ENCODE results near the gene ACOT8. TPM values are rescaled to one million over a fixed set of nuclear protein-coding genes. Genes with fewer than 3 reads are reported as not detected.
A peak's percentile ranks its signal among the peaks of the same experiment; 100 is the strongest.

ACOT8 gene
- total and polyA plus RNA-seq, 2 of the 8 experiments (the other 6 are each of a cell fraction or from before 2014, with no cell fraction given): 37.6 to 88.8 TPM

DNA sequence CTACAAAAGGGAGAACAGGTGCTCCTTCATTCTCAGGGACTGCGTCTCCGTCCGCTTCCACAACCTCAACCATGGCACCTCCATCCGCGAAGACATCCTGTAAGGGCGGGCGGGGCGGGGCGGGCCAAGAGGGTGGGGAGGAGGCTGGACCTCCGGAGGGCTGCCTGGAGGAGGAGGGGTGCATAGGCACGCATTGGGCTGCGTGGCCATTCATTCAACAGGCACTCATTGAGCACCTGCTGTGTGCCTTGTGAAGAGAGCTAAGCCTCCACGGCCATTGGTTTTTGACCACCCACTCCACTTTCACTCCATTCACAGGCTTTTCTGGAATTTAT, 657 bp upstream of the ACOT8 start:
- H3K18ac ChIP-seq (ENCODE audit: extremely low read depth, low read length): peak overlapping the region; percentile 78
- no peak overlapping the region for H3K14ac ChIP-seq (ENCODE audit: insufficient read length)
- no peak overlapping the region for H3K4ac ChIP-seq (replicated peaks; ENCODE audit: insufficient read length, low read depth, low read length)
- H3K4me2 ChIP-seq (ENCODE audit: insufficient read depth in 1 of 2, low read depth in 2 of 2, low read length in 2 of 2): peak overlapping the region; percentile 74 to 88
- H3K4me1 ChIP-seq (replicated peaks in 1 of 4; ENCODE audit: control insufficient read depth in 3 of 4, insufficient read depth in 4 of 4, low read length in 3 of 4): peaks cover 10 to 15% (median 13%) of the 10 kb centered on the region in 4 experiments
- H3K23me2 ChIP-seq (ENCODE audit: low read depth, low read length): peaks cover 8% of the 10 kb centered on the region; the same call in 1 of the 2 replicates
- peaks cover 0 to 6% (median 0%) of the 10 kb centered on the region in 4 experiments; a peak in 2 of 8 replicates for H3K36me3 ChIP-seq (ENCODE audit: control insufficient read depth in 2 of 4, insufficient read depth in 4 of 4, low read length in 3 of 4)
- no peak overlapping the region for H4K8ac ChIP-seq (ENCODE audit: extremely low read depth, insufficient read depth, low read length)
- DNase-seq (ENCODE audit: low read depth in 1 of 2, low spot score in 2 of 2) (no peak), FAIRE-seq (no peak)
- H3K27ac ChIP-seq (ENCODE audit: low read depth, low read length): no peak overlapping the region
- peak overlapping the region; percentile 21 for H3K56ac ChIP-seq (replicated peaks; ENCODE audit: insufficient read length, low read depth, low read length)
- 3% methylated on average over 8 of the region's 13 CpGs; no CpG with 5 or more reads in 1 of the 2 experiments for WGBS, 2 experiments (ENCODE audit: extremely low coverage in 1 of 2, insufficient coverage in 1 of 2, insufficient read length in 1 of 2, insufficient replicate concordance in 2 of 2, low coverage in 1 of 2, low lambda C conversion rate in 2 of 2, missing lambda C conversion rate in 1 of 2)
- H3K9me3 ChIP-seq (ENCODE audit: insufficient read depth in 2 of 2, low read depth in 1 of 2, low read length in 1 of 2): no peaks in the 10 kb centered on the region
- H4K91ac ChIP-seq (replicated peaks; ENCODE audit: insufficient read length, low read length): peak overlapping the region; percentile 22
- H3K9ac ChIP-seq (replicated peaks in 1 of 4; ENCODE audit: extremely low read depth in 1 of 4, low read depth in 3 of 4, low read length in 3 of 4): 0 out of 7 replicates have a peak overlapping the region, but pooled peaks of 1 of the 4 experiments have one; percentile 10
- no peak overlapping the region for H2BK120ac ChIP-seq (replicated peaks; ENCODE audit: low read depth, low read length)
- H4K20me1 ChIP-seq (replicated peaks in 1 of 2; ENCODE audit: control insufficient read depth in 1 of 2, insufficient read depth in 2 of 2, low read length in 2 of 2): no peaks in the 10 kb centered on the region
- peak overlapping the region; percentile 89; the same call in 1 of the 2 replicates for H2BK5ac ChIP-seq (ENCODE audit: low read depth, low read length)
- no peaks in the 10 kb centered on the region; the same call in 1 of the 2 replicates for H3K79me1 ChIP-seq (ENCODE audit: low read depth, low read length)
- no peak overlapping the region for H3K23ac ChIP-seq (ENCODE audit: insufficient read length)
- no peak overlapping the region for H2BK15ac ChIP-seq (ENCODE audit: low read length)
- no peak overlapping the region for H2BK12ac ChIP-seq (ENCODE audit: low read depth, low read length)
- ChIA-PET POLR2A (ENCODE audit: partially characterized antibody) (interaction anchor here (1.0 to 9.9 kb wide), 13 partner anchors 9 to 231 kb away, joined by 3 to 178 read pairs (median 7); partner anchors contain the start of genes NEURL2, PCIF1, SNX21 and ZSWIM1), CTCF (ENCODE audit: partially characterized antibody) (interaction anchor here (1.0 to 1.4 kb wide), 3 partner anchors 11 to 36 kb away, joined by 3 to 4 read pairs (median 4); no protein-coding TSS in a partner anchor)
- peak overlapping the region; percentile 54 for H2AFZ ChIP-seq (ENCODE audit: low read length)
- TF ChIP-seq, protein P1, sequence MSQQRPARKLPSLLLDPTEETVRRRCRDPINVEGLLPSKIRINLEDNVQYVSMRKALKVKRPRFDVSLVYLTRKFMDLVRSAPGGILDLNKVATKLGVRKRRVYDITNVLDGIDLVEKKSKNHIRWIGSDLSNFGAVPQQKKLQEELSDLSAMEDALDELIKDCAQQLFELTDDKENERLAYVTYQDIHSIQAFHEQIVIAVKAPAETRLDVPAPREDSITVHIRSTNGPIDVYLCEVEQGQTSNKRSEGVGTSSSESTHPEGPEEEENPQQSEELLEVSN (IDR thresholded peaks at IDR 0.05): peak; percentile 20; the same call in 1 of the 2 replicates
- TF ChIP-seq SAP30 (IDR thresholded peaks at IDR 0.05; ENCODE audit: insufficient read depth, insufficient replicate concordance, low read length) (peak; percentile 3), YY1 (IDR thresholded peaks at IDR 0.05; ENCODE audit: low read depth, low read length) (no peak), KDM1A (IDR thresholded peaks at IDR 0.05; ENCODE audit: borderline replicate concordance, low read length) (0 out of 2 replicates have a peak, but pooled peaks have one; percentile 32), CHD1 (IDR thresholded peaks at IDR 0.05; ENCODE audit: low read depth, low read length) (no peak)
- H2BK20ac ChIP-seq (ENCODE audit: low read length): no peak overlapping the region
- peaks cover 0 to 19% of the 10 kb centered on the region in 2 experiments; a peak in 2 of 4 replicates for H3K79me2 ChIP-seq (ENCODE audit: control insufficient read depth in 1 of 2, insufficient read depth in 2 of 2, low read length in 2 of 2)
- H3K4me3 ChIP-seq (ENCODE audit: extremely low read depth in 1 of 4, insufficient read depth in 2 of 4, low read depth in 3 of 4, low read length in 4 of 4): peak overlapping the region; percentile 41 to 94 (median 77); a peak in 7 of 8 replicates
- H3K27me3 ChIP-seq (replicated peaks in 1 of 4; ENCODE audit: control insufficient read depth in 3 of 4, extremely low read depth in 1 of 4, insufficient read depth in 3 of 4, low read length in 3 of 4): no peaks in the 10 kb centered on the region
- H2AK5ac ChIP-seq (ENCODE audit: low read depth, low read length): no peak overlapping the region
- H4K5ac ChIP-seq (ENCODE audit: insufficient read length, low read depth, low read length): peak overlapping the region; percentile 49

Measured in H1 (cell line).